ENCODE data around the gene UMODL1.
"Not testable (repeated sequence)": the region's sequence is repeated elsewhere in the genome, so short reads cannot be mapped to it uniquely, and the experiment has no call there.

Gene UMODL1

DNA sequence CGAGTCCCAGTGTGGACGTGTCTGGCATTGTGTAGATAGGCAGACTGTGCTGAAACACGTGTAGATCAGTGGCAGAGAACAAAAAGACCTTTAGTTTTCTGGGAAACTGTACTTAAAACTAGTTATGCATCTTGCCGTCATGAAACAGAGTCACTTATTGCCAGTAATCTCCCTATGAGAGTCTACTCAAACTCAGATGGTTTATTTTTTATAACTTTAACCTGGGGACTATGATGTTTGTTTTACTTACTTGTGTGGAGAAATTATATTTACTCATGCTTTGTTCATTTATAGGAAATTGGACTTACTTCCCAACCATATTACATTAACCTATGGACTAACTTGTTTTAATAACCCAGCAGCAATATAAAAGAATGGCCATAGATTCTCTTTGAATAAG lies 93.7 kb downstream of the UMODL1 start:
- no peak for DNase-seq (ENCODE audit: low spot score)

GRCh38 chr21:42165901-42166300 lies 94.8 kb downstream of the UMODL1 start:
- no peak for DNase-seq (ENCODE audit: low spot score)

DNA sequence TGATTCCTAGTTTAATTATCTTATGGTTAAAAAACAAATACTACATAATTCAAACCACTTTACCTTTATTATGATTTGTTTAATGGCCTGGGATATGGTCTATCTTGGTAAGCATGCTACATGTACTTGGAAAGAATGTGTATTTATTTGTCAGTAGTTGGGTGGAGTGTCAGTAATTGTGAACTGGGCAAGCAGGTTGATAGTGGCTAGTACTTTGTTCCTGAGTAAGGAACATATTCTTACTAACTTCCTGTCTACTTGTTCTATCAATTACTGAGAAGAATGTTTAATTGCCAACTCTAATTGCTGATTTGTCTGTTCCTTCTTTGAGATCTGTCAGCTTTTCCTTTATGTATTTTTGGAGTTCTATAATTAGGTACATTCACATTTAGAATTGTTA lies 98.6 kb downstream of the UMODL1 start:
- DNase-seq (ENCODE audit: low spot score) = no peak

DNA sequence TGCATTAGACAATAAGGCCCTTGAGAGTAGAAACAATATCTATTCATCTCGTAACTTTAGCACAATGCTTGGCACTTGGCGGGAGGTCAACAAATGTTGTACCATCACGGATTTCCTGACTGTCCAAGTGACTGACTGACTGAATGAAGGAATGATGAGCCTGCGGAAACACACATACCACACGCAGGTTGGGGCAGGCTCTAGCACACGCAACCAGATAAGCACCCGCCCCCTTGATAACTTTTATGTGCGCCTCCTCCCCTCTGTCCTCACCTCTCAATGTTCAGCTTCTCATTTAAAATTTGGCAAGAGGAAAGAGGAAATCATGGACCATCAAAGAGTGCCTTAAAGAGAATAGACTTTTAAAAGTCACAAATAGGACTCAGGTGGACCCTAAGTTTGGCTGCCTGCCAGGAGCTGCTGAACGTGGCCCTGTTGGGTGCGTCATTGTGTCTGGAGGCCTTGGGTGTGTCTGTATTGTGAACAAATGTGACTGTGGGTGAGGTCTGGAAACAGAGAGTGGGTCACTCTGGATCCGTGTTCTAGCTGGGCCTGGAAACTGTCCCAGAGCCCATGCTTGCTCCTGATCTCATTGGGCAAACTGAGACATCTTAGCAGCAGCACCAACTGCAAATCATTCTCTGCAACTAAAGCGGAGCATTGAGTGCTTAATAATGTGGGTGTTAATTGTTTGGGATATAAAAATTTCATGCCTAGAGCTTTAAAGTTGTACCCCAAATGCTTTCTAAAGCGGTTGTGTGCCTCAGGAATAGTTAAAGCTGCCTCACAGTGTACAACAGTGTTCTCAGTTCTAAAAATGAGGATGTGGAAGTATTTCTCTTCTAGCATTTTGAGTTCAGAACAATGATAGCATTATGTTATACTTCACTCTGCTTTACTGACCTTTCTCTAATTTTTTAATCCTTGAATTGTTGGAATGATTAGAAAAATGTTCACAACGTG lies 100.3 kb downstream of the UMODL1 start:
- DNase-seq (ENCODE audit: low spot score) = peak; percentile 51

- DNase-seq (ENCODE audit: low spot score) = peak; percentile 51
Observed at GRCh38 chr21:42172596-42173483, 101.7 kb downstream of the UMODL1 start.

GRCh38 chr21:42174173-42174572 lies 103.1 kb downstream of the UMODL1 start:
- DNase-seq (ENCODE audit: low spot score) = no peak

DNA sequence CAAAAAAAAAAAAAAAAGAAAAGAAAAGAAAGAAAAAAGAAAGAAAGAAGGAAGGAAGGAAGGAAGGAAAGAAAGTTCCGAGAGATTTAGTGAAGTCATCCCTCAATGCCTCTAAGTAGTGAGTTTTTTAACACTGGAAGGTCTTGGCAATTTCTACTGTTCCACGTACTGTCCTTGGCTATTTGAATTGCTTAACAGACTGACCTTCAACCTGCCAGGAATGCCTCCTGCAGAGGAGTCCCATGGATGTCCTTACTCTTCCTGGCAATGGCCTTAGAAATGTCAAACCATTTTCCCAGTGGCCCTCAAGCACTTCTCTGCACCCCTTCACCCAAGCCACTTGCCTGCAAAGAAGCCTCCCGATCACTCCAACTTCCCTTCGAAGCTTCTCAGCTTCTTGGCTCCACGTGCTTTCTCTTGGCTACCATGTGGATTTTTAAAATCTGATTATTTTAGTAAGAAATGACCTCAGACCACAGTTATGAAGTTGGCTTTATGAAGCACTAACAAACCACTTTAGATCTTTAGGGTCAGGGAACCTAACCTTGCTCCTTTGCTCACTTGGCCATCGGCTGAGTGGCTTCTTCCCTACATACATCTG lies 104.1 kb downstream of the UMODL1 start:
- no peak for DNase-seq (ENCODE audit: low spot score)

DNA sequence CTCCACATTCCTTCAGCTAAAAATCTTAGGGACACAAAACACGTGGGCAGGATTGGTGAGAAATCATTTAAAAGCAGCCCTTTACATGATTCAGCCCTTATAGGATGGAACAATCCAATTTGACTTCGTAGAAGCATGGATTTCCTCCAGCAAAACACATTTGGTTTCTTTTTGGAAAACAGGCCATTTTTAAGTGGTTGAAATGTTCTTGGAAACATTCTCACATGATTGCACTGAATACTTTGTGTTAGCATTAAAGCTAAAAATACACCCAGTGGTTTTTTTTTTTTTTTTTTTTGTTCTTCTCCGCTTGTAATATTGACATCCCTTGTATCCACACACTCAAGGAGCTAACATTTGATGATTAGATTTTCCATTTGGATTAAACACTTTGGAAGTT lies 105.7 kb downstream of the UMODL1 start:
- DNase-seq (ENCODE audit: low spot score) = no peak

DNA sequence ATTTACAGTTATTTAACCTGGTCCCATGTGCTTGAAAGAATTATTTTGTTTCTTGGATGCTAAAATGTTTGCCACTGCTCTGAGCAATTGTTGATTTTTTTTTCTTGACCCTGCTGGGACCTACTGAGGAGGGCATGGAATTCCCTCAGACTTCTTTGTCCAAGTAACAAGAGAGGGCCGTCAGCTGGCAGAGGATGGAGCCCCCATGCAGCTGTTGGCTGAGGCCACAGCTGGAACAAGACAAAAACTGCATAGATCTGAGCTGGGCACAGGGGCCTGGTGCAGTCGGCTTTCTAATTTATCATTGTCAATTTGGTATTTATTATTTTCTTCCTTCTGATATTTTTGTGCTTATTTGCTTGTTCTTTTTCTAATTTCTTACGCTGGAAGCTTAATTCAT lies 108.2 kb downstream of the UMODL1 start:
- DNase-seq (ENCODE audit: low spot score) = no peak

DNA sequence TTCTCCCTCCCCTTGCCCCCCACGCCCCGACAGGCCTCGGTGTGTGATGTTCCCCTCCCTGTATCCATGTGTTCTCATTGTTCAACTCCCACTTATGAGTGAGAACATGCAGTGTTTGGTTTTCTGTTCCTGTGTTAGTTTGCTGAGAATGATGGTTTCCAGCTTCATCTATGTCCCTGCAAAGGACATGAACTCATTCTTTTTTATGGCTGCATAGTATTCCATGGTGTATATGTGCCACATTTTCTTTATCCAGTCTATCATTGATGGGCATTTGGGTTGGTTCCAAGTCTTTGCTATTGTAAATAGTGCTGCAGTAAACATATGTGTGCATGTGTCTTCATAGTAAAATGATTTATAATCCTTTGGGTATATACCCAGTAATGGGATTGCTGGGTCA lies 108.9 kb downstream of the UMODL1 start:
- not testable (repeated sequence) for DNase-seq (ENCODE audit: low spot score)

- DNase-seq (ENCODE audit: low spot score) = no peak
Observed at GRCh38 chr21:42182713-42183371, 111.7 kb downstream of the UMODL1 start.

DNA sequence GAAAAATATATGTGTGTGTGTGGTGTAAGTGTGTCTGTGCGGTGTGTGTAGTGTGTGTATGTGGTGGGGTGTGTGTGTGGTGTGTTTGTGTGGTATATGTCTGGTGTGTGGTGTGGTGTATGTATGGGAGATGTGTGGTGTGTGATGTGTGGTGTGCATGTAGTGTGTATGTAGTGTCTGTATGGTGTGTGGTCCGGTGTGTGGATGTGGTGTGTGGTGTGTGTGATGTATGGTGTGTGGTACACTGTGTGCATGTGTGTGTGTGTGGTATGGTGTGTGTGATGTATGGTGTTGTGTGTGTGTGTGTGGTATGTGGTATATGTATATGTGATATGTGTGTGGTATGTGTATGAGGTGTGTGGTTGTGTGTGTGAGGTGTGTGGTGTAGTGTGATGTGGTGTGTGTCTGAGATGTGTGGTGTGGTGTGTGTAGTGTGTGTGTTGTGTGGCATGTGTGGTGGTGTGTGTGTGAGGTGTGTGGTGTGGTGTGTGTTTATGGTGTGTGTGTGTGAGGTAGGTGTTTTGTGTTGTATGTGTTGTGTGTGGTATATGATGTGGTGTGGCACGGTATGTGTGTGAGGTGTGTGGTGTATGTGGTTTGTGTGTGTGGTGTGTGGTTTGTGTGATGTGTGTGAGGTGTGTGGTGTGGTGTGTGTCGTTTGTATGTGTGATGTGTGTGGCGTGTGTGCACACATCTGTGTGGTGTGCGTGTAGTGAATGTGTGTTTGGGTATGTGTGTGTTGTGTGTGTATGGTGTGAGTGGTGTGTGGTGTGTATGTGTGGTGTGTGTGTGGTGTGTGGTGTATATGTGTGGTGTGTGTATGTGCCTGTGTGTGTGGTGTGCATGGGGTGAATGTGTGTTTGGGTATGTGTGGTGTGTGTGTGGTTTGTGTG lies 112.5 kb downstream of the UMODL1 start:
- no peak for DNase-seq (ENCODE audit: low spot score)

DNA sequence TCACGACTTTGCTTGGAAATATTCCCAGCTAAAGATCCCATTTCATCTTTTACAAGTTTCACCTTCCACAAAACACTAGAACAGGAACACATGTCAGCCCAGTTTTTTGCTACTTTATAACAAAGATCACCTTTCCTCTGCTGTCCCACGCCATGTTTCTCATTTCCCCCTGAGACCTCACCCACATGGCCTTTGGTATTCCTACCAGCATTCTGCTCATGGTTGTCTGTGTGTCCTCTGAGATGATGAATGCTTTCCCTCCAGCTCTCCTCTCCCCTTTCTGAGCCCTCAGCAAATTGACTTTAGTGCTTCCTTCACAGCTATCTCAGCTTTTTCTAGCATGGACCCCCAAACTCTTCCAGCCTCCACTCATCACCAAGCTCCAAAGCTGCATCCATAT lies 115.5 kb downstream of the UMODL1 start:
- DNase-seq (ENCODE audit: low spot score) = no peak

DNA sequence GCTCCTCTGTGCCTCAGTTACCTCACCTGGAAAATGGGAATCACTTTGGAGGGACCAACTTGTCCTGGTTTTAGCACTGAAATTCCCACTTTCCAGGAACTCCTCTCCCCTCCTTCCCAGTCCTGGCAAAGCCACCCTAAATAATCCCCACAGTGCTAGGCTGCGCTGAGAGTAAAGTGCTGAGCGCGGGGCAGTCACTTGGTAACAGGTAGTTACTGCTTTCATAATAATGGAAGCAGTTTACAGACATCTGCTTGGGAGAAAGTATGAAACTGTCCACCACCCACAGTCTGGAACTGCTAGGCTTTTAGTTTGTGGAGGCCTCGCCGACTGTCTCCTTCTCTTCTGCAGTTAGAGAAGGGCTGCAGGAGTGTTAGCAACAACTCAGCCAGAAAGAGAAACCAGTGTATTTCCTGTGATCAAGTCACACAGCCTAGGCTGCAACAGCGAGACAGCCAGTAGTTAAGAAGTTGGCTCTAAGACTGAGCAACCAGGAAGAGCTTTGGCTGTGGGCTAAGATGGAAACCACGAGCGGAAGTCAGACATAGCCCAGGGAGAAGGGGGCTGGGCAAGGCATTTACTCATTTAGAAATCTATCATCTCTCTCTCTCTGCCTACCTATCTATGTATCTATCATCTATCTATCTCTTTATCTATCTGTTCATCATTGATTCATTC lies 117.0 kb downstream of the UMODL1 start:
- no peak for DNase-seq (ENCODE audit: low spot score)

DNA sequence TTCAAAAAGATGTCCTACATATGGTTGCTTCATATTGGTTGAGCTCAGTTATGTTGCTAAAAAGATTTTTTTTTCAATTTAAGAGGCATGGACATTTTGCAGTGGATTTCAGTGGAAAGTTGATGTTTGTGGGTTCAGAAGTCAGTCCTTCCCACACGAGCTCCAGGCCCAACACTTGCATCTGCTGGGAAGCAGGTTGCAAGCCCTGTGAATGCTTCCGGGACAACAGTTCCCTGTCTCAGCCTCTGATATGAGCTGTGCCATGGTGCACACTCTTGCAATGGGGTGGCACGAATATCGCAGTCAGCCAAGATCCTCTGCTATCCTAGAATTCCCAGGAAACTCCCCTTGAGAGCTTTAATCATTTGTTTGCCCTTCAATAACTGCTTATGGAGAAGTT lies 117.5 kb downstream of the UMODL1 start:
- no peak for DNase-seq (ENCODE audit: low spot score)

- DNase-seq (ENCODE audit: low spot score) = no peak
Observed at GRCh38 chr21:42189431-42189830, 118.3 kb downstream of the UMODL1 start.

GRCh38 chr21:42189860-42190485 lies 118.9 kb downstream of the UMODL1 start:
- DNase-seq (ENCODE audit: low spot score) = no peak

DNA sequence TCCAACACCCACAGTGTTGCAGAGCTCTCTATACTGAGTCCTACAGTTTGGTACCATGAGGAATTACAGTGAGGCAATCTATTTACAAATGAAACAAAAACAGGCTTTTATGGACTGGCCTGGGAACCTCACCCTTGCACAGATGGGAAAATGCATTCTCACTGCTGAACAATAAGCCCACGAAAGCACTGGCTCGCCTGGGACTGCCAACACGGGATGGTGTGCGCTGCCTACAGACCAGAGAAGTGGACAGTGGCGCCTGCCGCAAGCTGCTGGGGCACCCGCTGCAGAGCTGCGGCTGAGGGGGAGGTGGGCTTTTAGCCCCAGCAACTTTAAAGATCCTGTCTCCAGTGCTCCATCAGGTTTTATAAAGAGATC lies 119.4 kb downstream of the UMODL1 start:
- no peak for DNase-seq (ENCODE audit: low spot score)

- DNase-seq (ENCODE audit: low spot score) = no peak
Observed at GRCh38 chr21:42191064-42191463, 119.9 kb downstream of the UMODL1 start.
